ENCODE measurements around the gene RGS2.
A peak's percentile ranks its signal among the peaks of the same experiment; 100 is the strongest.

The RGS2 gene, protein sequence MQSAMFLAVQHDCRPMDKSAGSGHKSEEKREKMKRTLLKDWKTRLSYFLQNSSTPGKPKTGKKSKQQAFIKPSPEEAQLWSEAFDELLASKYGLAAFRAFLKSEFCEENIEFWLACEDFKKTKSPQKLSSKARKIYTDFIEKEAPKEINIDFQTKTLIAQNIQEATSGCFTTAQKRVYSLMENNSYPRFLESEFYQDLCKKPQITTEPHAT

DNA sequence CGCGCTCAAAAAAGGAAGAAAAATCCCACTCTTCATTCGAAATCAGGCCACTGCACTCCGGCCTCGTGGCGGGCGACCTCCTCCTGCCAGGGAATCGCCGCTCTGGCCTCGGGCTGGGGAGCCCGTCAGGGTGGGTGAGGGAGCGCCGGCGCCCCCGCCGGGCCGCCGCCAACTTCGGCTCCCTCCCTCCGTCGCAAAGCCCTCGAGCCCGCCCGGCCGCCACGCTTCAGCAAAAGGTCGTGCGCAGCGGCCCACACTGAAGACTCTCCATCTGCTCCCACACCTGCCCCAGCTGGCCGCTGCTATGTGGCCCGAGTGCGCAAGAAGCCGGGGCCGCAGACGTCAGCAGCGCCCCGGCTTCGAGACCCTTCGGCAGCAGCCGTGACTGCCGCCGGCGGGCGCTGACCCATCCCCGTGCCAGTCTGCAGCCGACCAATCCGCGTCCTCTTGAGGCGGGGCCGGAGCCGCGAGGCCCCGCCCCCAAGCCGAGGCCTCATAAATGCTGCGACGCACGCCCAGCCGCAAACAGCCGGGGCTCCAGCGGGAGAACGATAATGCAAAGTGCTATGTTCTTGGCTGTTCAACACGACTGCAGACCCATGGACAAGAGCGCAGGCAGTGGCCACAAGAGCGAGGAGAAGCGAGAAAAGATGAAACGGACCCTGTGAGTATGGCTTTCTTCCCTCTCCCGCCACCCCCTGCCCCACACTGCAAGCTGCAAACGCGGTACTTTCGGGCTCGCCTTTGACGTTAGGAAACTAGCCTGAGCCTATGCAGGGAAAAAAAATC, at the start of gene RGS2:
TSS of gene RGS2 (plus strand) at position 522 of the 789 bp plus-strand sequence. CDS start at position 555, 33 bp downstream.
- DNase-seq (ENCODE audit: low spot score) = peak; percentile 98

DNA sequence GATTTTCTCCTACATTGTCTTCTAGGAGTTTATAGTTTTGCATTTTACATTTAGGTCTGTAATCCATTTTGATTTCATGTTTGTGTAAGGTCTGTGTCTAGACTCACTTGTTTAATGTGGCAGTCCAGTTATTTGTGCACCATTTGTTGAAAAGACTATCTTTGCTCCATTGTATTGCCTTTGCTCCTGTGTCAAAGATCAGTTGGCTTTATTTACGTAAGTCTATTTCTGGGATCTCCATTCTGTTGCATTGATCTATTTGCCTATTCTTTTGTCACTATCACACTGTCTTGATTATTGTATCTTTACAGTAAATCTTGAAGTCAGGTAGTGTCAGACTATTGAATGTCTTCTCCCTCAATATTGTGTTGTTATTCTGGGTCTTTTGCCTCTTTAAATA, 49.7 kb upstream of the RGS2 start:
- DNase-seq (ENCODE audit: low spot score) = no peak

DNA sequence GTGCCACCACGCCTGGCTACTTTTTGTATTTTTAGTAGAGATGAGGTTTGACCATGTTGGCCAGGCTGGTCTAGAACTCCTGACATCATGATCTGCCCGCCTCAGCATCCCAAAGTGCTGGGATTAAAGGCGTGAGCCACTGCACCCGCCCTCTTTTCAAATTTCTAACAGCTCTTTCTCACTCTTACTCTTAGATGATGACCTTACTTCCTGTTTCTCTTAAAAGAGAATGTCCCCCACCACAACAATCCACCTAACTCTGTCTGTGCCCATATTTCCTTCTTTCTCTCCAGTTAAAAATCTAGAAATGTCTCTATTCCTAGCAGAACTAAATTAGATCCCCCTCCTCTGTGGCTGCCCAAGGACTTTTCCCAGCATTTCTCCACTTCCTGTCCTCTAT, 46.6 kb upstream of the RGS2 start:
- no peak for DNase-seq (ENCODE audit: low spot score)

DNA sequence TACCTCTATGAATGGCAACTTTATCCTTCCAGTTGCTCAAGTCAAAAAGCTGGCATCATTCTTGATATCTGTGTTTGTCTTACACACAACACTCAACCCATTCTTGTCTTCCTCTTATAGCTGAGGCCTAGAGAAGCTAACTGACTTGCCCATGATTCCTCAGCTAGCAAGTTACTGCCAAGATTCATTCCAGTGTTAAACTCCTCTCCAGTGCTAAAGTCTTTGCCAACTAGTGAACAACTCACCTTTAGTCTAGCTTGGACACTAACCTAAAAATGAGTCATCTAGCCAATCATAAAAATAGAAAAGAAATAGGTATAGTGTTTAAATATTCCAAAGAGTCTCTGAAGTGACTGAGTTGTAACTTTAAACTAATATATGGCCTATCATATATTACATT, 45.6 kb upstream of the RGS2 start:
- no peak for DNase-seq (ENCODE audit: low spot score)

DNA sequence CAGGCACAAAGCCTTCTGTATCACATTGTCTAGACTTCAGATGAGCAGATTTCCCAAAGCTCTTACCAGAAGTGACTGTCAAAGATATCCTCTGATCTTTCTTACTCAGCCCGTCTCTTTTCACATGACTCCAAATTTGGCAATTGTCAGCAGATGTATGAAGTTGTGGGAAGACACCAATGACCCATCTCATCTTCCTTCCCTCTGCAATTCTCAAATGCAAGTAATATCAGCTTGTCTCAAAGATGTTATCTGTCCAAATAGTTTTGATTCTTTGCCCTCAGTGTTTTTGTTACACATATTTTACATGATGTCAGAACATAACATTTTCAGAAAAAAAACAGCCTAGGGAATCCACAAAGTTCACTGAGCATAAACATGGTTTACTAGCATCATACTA, 45.1 kb upstream of the RGS2 start:
- DNase-seq (ENCODE audit: low spot score) = peak; percentile 42

DNA sequence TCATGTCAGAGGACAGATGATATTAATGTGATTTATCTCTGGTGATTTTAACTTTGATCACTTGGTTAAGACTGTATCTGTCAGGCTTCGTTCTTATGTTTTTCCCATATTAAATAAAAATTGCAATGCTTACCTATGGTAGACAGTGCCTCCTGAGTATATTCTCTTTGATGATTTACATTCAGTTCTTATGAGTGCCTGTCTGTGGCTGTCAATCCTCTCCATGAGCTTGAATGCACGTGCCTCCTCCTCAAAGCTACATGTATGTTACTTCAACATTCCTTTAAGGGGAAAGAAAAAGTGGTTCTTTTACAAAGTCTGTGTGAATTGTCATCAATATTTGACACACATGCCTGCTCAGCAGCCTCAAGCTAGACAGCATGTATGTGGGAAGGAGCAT, 44.2 kb upstream of the RGS2 start:
- DNase-seq (ENCODE audit: low spot score) = no peak

DNA sequence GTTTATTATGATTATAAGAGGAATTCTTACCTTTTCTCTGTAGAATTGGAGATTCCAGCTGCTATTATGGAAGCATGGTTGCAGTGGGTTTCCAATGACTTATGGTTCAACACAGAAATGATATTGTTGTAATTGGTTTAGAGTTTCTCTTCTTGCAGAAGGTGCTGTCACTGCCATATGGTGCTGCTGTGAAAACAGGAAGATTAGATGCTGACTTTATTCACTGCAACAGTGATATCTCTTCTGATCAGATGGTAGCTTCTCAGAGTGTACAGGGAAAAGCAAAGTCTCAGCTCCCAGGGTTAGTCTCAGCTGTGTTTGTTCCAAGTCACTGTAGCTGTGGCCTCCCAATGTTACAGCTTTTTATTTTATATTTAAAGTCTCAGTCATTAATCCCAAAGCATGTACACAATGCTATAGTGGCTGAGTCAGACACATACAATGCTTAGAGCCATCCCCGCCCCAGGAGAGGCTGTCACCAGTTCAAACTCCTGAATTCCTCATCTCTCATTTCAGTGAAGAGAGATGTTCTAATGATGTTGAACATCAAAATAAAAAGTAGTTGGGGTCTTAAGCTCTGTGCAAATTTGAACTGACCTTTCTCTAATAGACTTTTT, 42.7 kb upstream of the RGS2 start:
- peak; percentile 18 for DNase-seq (ENCODE audit: low spot score)

DNA sequence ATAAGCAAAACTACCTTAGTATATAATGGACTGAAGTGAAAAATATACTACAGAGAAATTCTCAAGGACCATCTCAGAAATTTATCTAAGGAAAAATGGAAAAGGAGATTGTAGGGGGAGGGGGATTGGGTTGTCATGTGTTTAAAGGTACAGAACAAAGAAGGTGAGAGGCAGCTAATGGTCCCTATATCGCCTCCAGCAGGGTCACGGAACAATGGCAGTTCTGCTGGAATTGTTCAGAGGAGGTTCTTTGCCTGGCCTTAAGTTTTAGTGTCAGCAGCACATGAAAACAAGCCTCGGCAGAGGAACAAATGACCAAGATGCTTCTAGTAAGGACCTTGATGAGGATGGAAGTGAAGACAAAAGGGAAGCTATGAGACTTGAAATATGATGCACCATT, 42.0 kb upstream of the RGS2 start:
- DNase-seq (ENCODE audit: low spot score) = no peak

DNA sequence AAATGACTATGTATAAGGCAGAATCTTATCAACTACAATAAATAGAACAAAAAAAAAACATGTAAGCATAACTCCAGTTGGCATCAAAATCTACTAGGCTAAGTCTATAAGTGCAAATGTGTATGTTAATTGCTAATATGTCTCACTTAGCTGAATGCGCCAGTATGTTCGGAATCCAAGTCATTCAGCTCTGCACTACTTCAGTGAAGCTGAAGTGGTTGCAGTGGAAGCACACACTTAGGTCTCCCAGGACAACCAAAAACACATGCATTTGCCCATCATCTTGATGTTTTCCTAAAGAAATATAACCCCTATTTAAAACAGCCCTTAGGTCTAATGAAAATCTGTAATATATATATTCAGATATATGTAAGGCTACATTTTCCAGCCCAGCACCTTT, 41.0 kb upstream of the RGS2 start:
- no peak for DNase-seq (ENCODE audit: low spot score)

DNA sequence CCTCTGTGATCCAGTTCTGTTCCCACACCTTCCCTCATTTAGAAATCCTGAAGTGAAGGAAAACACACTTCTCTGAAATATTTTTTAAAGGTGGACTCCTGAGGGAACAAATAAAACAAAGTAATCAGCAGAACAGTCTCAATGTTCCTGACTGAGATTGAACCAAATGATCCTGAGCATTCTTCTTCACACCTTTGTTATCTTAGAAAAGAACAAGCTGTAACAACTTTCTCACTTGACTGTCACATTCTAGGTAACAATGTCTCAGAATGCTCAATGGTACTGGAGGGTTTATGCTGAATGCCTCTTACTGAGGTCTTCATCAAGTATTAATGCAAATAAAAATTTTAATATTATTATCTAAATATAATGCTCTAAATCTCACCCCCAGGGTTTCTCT, 40.4 kb upstream of the RGS2 start:
- no peak for DNase-seq (ENCODE audit: low spot score)

DNA sequence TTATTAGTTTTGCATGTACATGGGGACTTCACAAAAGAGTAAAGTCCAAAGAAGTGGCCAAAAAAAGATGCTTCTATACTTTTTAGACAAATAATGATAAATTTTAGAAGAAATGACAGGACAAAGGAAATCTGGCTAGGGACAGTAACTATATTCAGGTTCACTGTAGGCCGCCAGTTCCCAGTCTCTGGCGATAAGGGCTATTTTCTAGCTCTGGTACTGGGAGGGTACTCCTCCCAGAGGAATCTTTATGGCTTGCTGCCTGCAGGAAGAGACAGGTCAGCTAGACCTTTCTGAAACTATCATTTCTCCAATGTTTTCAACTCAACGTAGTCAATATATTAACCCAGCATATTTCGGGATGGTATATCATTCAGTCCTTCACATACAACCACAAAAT, 37.5 kb upstream of the RGS2 start:
- DNase-seq (ENCODE audit: low spot score) = no peak

DNA sequence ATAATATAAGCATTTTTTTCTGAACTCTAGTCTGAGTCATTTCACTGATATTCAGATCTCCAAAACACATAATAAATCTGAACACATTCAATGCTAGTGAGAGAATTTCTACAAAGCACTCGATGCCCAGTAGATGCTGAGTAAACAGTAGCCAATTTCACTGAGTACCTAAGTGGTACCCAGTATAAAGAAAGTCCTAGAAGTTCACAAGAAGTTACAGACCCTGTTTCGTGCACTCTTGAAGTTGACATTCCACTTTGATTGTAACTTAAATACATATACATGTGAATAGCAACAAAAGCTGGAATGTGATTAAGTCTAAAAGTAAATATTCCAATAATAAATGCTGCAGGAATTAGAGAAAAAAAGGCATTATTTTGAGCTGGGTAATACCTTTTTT, 33.2 kb upstream of the RGS2 start:
- no peak for DNase-seq (ENCODE audit: low spot score)

DNA sequence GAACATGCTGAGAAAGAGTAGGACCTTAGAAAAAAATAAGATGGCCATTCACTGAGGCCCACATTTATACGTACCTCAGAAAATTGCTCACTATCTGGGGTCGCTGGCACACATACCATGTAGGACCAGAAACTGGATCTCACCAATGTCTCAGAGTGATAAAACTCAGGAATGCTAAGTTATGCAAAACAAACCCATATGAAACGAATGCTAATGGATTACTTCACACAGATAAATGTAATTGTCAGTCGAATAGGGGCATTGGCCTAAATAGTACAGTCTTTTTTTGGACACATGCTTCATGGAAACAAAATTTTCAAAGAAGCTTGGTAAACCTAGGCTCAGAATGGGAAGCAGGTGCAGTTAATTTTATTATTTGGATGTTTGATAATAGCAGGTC, 32.6 kb upstream of the RGS2 start:
- no peak for DNase-seq (ENCODE audit: low spot score)

DNA sequence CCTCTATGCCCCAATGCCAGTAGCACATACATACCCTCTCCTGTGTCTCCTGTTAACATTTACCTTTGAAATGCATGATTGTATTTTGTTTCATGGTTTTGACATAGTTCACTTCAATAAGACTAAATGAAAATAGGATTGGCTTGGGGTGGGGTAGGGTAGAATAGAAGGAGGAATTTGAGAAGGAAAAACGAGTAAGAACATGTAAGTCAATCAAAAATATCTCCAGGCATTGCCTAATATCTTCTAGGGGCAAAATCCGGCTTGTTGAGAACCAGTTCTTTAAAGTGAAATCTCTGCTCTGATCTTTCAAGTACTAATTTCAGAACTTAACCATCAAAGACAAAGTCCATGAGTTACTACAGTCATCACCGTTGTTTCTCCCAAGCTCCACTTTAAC, 31.8 kb upstream of the RGS2 start:
- no peak for DNase-seq (ENCODE audit: low spot score)

DNA sequence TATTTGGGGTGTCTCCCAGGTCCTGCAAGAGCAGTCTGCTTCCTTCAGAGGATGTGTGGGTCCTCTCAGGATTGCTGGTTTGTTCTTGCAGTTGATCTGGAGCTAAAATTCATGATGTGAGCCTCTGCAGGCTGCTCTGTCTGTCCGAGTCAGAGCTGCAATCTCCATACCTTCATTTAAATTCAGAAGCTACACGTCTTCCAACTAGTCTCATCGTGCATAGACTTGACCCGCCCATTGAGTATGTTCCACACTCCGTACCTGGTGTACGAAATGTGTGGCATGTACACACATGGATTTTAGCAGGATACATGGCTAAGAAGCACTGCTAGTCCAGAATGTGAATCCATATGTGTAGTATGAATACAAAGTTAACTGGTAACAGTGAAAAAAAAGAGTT, 25.0 kb upstream of the RGS2 start:
- DNase-seq (ENCODE audit: low spot score) = no peak

DNA sequence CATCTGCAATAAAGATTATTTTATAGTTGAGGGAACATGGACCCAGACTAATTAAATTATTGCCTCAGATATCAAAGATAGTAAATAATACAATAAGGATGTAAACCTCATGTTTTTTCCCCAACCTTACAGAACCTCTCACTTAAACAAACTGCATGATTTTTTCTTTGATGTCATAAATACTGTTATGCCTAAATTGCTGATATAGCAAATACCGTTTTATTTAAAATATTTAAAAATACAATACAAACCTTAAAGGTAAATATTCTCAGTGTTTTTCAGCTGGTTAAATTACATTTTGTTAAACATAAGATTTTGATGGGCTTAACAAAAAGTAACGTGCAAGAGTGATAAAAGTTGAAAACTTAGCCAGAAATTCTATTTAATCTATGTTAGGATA, 24.4 kb upstream of the RGS2 start:
- no peak for DNase-seq (ENCODE audit: low spot score)

DNA sequence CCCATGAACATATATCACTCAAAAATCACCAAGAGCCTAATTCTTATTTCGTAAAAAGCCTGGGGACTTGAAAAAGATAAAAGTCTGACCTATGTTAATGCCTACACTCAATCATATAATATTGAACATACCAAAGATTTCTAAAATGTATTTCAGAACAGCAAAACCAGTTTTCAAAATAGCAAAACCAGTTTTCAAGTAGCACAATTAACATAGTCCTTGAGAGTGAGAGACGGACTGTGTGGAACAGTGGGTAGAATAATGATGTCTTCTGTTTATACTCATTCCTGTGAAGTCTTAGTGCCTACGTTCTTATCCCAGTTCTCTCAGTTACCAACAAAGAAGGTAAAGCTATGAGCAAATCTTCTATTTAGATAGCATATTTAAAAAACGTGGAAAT, 22.3 kb upstream of the RGS2 start:
- no peak for DNase-seq (ENCODE audit: low spot score)

DNA sequence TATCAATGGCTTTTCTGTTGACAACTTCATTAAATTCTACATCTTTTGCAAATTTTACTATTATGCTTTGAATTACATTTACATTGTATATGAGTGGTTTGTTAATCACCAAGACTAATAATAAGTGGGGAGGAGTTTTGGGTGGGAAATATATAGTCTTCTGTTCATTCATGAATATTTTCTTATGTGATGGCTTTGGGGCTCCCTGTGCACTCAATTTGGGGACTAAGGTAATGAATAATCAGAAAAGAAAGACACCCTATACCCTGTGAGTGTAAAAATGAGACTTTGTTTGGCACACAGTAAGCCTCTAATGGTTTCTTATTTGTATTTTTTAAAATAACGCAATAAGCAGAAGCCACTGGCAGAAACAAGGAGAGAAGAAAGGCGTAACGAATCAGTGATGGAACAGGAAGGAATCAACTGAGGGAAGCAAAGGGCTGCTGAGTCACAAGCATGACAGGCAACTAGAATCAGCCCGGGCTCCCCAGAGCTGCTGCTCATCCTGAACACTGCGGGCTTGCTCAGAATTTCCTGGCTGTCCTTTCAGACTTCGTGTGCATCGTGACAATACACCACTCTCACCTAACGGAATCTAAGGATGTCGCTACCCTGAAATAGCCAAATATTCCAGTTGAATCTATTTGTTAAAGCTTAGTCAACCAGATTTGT, 20.8 kb upstream of the RGS2 start:
- peak; percentile 74 for DNase-seq (ENCODE audit: low spot score)

DNA sequence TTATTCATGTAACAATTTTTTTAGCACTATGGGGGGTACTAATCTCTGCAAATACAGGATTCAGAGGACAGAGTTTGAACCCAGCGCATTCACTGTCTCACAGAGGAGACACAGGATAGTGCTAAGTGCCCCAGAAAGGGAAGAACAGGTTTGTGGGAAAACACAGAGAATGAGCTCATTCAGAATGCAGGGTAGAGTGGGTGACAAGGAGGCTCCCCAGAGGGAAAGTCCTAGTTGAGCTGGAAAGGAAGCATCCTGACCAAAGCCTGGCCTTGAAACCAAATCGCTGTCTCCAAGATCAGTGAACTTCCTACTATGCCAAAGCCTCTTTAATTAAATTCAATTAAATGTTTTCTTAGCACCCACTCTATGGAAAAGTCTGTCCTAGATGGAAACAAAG, 19.0 kb upstream of the RGS2 start:
- DNase-seq (ENCODE audit: low spot score) = no peak

DNA sequence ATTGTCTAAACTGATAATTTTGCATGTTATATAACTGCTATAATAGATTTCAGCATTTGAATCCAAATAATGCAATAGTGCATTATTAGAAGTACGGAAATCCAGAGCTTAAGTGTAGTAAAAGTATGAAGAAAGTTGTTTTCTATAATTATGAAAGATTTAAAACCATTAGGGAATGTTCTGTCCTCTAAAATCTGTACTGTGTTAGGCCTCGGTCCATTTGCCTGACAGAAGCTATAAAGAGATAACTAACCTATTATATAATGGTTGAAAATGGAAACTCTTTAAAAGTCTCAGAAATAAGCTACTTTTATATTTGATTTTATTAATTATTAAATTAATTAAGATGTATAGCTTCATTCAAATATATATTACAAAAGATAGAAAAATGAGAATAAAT, 16.2 kb upstream of the RGS2 start:
- DNase-seq (ENCODE audit: low spot score) = no peak

DNA sequence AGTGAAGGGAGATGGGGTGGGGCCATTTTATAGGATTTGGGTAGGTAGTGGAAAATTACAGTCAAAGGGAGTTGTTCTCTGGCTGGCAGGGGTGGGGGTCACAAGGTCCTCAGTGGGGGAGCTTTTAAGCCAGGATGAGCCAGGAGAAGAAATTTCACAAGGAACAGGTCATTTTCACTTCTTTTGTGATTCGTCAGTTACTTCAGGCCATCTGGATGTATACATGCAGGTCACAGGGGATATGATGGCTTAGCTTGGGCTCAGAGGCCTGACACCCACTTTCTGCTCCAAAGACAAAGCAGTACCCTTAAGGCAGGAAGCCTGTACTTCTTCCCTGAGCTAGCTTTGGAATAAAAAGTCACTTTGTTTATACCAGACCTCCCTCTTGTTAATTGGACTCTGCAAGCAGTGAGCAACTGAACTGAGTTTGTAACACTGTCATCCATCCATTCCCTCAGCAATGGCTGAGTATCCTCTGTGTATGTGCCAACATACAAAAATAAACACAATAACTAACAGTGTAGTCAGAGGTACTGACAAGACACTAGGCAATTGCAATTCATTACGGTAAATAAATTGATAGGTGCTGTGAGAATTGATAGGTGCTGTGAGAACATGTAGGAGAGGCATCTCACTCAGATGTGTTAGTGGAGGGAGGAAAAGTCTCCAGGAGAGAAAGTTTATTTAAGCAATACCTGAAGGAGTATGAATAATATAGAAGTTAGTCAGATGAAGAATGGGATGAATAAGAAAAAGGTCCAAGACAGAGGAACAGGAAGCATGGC, 14.7 kb upstream of the RGS2 start:
- DNase-seq (ENCODE audit: low spot score) = no peak

DNA sequence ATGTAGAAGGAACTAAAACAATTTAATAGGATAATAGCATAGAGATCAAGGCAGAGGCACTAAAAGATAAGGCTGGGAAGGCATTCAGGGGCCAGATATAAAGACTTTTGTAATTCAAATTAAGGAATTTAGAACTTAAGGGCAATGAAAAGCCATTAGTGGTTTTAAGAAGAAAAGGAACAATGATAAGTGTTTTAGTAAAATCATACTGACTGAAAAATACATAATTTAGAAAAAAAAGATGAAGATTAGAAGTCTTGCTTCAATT, 14.1 kb upstream of the RGS2 start:
- no peak for DNase-seq (ENCODE audit: low spot score)
